Hippocampal formation (tissue), 2 donors: ENCODE data around the gene FER1L5.

ENCODE experiments used
- DNase-seq, 2 donors: peaks; one replicate each; lab custom pipeline; 2025; lab: John Stamatoyannopoulos, UW

FER1L5 gene

GRCh38 chr2:96642564-96643360, at the start of gene FER1L5:
Gene FER1L5 (plus strand): TSS chr2:96642764. CDS start chr2:96642837, 73 bp downstream.
- peak; percentile 14 to 42 for DNase-seq

- no peak for DNase-seq
Observed at GRCh38 chr2:96594282-96594681, 48.3 kb upstream of the FER1L5 start.

- no peak for DNase-seq
Observed at GRCh38 chr2:96594691-96595152, 47.8 kb upstream of the FER1L5 start.

- no peak for DNase-seq
Observed at GRCh38 chr2:96596596-96596995, 46.0 kb upstream of the FER1L5 start.

GRCh38 chr2:96599941-96600340, 42.6 kb upstream of the FER1L5 start:
- DNase-seq: no peak

GRCh38 chr2:96601382-96602292, 40.9 kb upstream of the FER1L5 start:
- no peak for DNase-seq

- no peak for DNase-seq
Observed at GRCh38 chr2:96602330-96602823, 40.2 kb upstream of the FER1L5 start.

GRCh38 chr2:96604104-96604503, 38.5 kb upstream of the FER1L5 start:
- no peak for DNase-seq

- no peak for DNase-seq
Observed at GRCh38 chr2:96608469-96609455, 33.8 kb upstream of the FER1L5 start.

- no peak for DNase-seq
Observed at GRCh38 chr2:96616128-96616527, 26.4 kb upstream of the FER1L5 start.

- DNase-seq: no peak
Observed at GRCh38 chr2:96616535-96616934, 26.0 kb upstream of the FER1L5 start.

GRCh38 chr2:96617012-96617411, 25.6 kb upstream of the FER1L5 start:
- DNase-seq: no peak

GRCh38 chr2:96618596-96619283, 23.8 kb upstream of the FER1L5 start:
- DNase-seq: no peak

GRCh38 chr2:96622544-96622943, 20.0 kb upstream of the FER1L5 start:
- no peak for DNase-seq

GRCh38 chr2:96623116-96623515, 19.4 kb upstream of the FER1L5 start:
- no peak for DNase-seq

GRCh38 chr2:96625571-96626552, 16.7 kb upstream of the FER1L5 start:
- no peak for DNase-seq

GRCh38 chr2:96626553-96626942, 16.0 kb upstream of the FER1L5 start:
- no peak for DNase-seq

GRCh38 chr2:96631804-96632435, 10.6 kb upstream of the FER1L5 start:
- no peak for DNase-seq

GRCh38 chr2:96633641-96634040, 8.9 kb upstream of the FER1L5 start:
- DNase-seq: no peak
